Measurements from ENCODE around the gene DRC1.

Gene DRC1

GRCh38 chr2:26479131-26479788, 77.5 kb downstream of the DRC1 start:
- no peak for DNase-seq

GRCh38 chr2:26479789-26480565, 78.3 kb downstream of the DRC1 start:
- DNase-seq = no peak

GRCh38 chr2:26480566-26481423, 79.1 kb downstream of the DRC1 start:
- no peak for DNase-seq

GRCh38 chr2:26481706-26482105, 80.0 kb downstream of the DRC1 start:
- no peak for DNase-seq

GRCh38 chr2:26482211-26483026, 80.7 kb downstream of the DRC1 start:
- DNase-seq = no peak

GRCh38 chr2:26483027-26483326, 81.3 kb downstream of the DRC1 start:
- DNase-seq = no peak

- no peak for DNase-seq
These were observed 81.8 kb downstream of the DRC1 start for GRCh38 chr2:26483516-26483915.

GRCh38 chr2:26483957-26484565, 82.3 kb downstream of the DRC1 start:
- DNase-seq = no peak

- DNase-seq = no peak
These were observed 82.9 kb downstream of the DRC1 start for GRCh38 chr2:26484579-26484978.

- no peak for DNase-seq
These were observed 83.4 kb downstream of the DRC1 start for GRCh38 chr2:26485099-26485498.

- DNase-seq = no peak
These were observed 84.2 kb downstream of the DRC1 start for GRCh38 chr2:26485725-26486418.

GRCh38 chr2:26486789-26487188, 85.1 kb downstream of the DRC1 start:
- no peak for DNase-seq

- DNase-seq = no peak
These were observed 85.5 kb downstream of the DRC1 start for GRCh38 chr2:26487192-26487591.

GRCh38 chr2:26488463-26489212, 86.9 kb downstream of the DRC1 start:
- no peak for DNase-seq

GRCh38 chr2:26489213-26489850, 87.6 kb downstream of the DRC1 start:
- no peak for DNase-seq

- no peak for DNase-seq
These were observed 89.9 kb downstream of the DRC1 start for GRCh38 chr2:26491563-26492167.

- DNase-seq = no peak
These were observed 91.2 kb downstream of the DRC1 start for GRCh38 chr2:26492749-26493515.

- DNase-seq = no peak
These were observed 91.8 kb downstream of the DRC1 start for GRCh38 chr2:26493566-26493965.

- DNase-seq = no peak
These were observed 92.5 kb downstream of the DRC1 start for GRCh38 chr2:26494199-26494598.

All from fibroblast of upper back skin (primary cell).